Hepatocyte (in vitro differentiated cells): ENCODE data around the gene ATF6.

ENCODE experiments used
- EZH2 ChIP-seq: fragments of 200-600 bp; sonication (generic); IDR thresholded peaks from 2 replicates; pipeline ENCODE4 v1.6.1; 2016; ENCODE audit warnings: antibody characterized with exemption, mild to moderate bottlenecking, borderline replicate concordance
- EZH2phosphoT487 ChIP-seq: fragments of 200-600 bp; sonication (generic); IDR thresholded peaks from one replicate; pipeline ENCODE4 v1.6.1; 2018; ENCODE audit warnings: antibody characterized with exemption, mild to moderate bottlenecking, low read depth, moderate library complexity; ENCODE audit not compliant: unreplicated experiment, severe bottlenecking
- TF ChIP-seq, protein P1 (sequence below): fragments of 200-600 bp; sonication (generic); IDR thresholded peaks from 2 replicates; pipeline ENCODE4 v1.5.1; 2016; ENCODE audit warnings: antibody characterized with exemption, mild to moderate bottlenecking; ENCODE audit not compliant: poor library complexity

DNA sequence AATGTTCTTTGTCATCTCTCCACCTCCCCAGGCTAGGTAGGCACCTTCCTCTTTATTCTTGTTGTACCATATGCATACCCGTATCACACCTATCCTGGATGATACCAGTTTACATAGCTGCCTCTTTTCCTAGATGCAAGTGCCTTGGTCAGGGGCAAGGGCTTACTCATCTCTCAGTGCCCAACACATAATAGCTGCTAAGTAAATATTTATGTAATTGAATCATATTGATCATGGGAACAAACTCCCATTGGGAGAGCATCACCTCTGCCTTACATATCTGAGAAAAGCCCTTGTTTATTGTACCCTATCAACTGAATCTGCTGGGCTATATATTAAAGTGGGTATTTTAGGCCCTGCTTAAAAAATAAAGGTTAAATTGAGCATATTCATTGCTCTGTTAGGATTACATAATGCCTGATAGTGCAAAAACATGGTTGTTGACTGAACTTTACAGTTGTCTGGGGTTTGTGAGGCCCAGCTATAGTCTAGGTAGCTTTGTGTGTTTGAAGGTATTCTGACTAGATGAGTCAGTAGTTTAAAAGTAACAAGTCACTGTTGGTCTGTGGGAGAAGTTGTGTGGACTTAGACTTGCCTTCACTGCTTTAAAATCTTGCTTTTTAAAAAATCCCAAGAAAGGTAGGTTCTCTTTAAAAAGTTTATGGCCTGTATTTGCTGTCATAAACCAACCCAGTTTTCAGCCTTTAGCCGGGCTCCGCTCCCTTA, 174.9 kb downstream of the ATF6 start:
- TF ChIP-seq, protein P1, sequence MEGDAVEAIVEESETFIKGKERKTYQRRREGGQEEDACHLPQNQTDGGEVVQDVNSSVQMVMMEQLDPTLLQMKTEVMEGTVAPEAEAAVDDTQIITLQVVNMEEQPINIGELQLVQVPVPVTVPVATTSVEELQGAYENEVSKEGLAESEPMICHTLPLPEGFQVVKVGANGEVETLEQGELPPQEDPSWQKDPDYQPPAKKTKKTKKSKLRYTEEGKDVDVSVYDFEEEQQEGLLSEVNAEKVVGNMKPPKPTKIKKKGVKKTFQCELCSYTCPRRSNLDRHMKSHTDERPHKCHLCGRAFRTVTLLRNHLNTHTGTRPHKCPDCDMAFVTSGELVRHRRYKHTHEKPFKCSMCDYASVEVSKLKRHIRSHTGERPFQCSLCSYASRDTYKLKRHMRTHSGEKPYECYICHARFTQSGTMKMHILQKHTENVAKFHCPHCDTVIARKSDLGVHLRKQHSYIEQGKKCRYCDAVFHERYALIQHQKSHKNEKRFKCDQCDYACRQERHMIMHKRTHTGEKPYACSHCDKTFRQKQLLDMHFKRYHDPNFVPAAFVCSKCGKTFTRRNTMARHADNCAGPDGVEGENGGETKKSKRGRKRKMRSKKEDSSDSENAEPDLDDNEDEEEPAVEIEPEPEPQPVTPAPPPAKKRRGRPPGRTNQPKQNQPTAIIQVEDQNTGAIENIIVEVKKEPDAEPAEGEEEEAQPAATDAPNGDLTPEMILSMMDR: no peak
- TF ChIP-seq EZH2phosphoT487 (no peak), EZH2 (no peak)
